BE2C (cell line): ENCODE data around the gene DRAP1.

Source experiments
- DNase-seq: peaks from one replicate; pipeline ENCODE4 v3.0.0-alpha.2; 2020
- H3K27me3 ChIP-seq: fragments of 250-450 bp; sonication (Bioruptor Pico); 2 replicates; pipeline ENCODE4 v1.5.1; 2020; ENCODE audit warnings: mild to moderate bottlenecking
- H3K36me3 ChIP-seq: fragments of 250-450 bp; sonication (Bioruptor Pico); 2 replicates; pipeline ENCODE4 v1.5.1; 2020; ENCODE audit warnings: mild to moderate bottlenecking
- H3K4me1 ChIP-seq: fragments of 250-450 bp; sonication (Bioruptor Pico); 2 replicates; pipeline ENCODE4 v1.5.1; 2020
- H3K4me3 ChIP-seq: 2 replicates; pipeline ENCODE4 v1.5.1; 2011; ENCODE audit warnings: low read depth, low read length
- H3K9me3 ChIP-seq: fragments of 250-450 bp; sonication (Bioruptor Pico); 2 replicates; pipeline ENCODE4 v1.5.1; 2020
- CTCF ChIP-seq: IDR thresholded peaks from 2 replicates; pipeline ENCODE4 v1.5.1; 2012; ENCODE audit warnings: mild to moderate bottlenecking, low read depth, low read length

Gene DRAP1

DNA sequence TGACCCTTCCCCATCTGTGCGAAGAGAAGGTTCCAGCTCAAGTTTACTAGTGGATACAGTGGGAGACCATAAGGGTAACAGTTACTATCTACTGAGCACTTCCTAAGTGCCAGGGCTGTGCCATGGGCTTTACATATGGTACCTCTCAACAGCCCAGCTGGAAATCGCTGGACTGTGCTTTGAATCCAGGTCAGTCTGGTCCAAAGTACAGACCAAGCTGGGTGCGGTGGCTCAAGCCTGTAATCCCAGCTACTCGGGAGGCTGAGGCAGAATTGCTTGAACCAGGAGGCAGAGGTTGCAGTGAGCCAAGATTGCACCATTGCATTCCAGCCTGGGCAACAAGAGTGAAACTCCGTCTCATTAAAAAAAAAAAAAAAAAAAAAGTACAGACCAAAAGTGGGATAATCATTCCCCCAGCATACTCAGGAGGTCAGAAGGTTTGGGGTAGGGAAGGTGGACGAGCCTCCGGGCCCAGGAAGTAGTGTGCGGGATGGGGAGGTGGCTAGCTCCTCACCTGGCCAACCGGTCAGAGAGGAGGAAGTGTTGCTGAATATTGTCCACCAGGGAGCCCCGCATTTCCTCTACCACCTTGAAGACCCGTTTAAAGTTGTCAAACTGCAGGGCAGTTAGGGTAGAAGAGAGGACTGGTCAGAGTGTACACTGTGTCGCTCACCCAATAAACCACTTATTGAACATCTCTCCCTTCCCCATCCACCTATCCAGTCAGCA, 33.3 kb upstream of the DRAP1 start:
- peaks cover 8% of the 10 kb centered on the region for H3K4me1 ChIP-seq
- DNase-seq = no peak
- no peaks in the 10 kb centered on the region for H3K9me3 ChIP-seq
- peaks cover 35% of the 10 kb centered on the region for H3K36me3 ChIP-seq
- H3K4me3 ChIP-seq = no peak overlapping the region
- H3K27me3 ChIP-seq = no peaks in the 10 kb centered on the region
- no peak for TF ChIP-seq CTCF

GRCh38 chr11:65886826-65887722, 32.2 kb upstream of the DRAP1 start:
- TF ChIP-seq CTCF = no peak
- H3K9me3 ChIP-seq = no peaks in the 10 kb centered on the region
- H3K4me1 ChIP-seq = peaks cover 8% of the 10 kb centered on the region
- no peak for DNase-seq
- H3K4me3 ChIP-seq = peak overlapping the region; percentile 77
- peaks cover 35% of the 10 kb centered on the region for H3K36me3 ChIP-seq
- H3K27me3 ChIP-seq = no peaks in the 10 kb centered on the region

DNA sequence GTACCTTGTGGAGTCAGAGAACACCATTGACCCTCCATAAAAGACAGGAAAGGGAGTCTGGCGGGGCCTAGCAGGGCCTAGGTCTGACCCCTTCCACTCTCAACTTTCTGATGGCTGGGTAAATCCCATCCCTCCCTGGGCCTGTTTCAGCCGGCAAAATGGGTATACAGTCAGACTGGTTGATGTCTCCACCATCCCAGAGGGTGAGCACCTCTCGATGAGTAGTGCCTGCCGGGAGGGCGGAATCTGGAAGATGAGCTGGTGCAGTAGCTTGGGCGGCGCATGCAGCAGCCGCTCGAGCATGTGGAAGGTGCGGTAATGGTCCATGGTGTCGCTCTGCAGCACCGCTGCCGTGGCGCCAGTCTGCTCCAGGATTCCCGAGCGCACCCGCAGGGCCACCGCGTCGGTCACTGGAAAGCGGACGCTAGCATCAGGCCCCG, 31.5 kb upstream of the DRAP1 start:
- Histone ChIP-seq H3K27me3 (no peaks in the 10 kb centered on the region), H3K9me3 (no peaks in the 10 kb centered on the region), H3K36me3 (peaks cover 33% of the 10 kb centered on the region), H3K4me1 (peaks cover 8% of the 10 kb centered on the region), H3K4me3 (peak overlapping the region; percentile 77)
- no peak for TF ChIP-seq CTCF
- no peak for DNase-seq

GRCh38 chr11:65888163-65888814, 30.9 kb upstream of the DRAP1 start, which contains the start of gene FIBP:
FIBP (minus strand) TSS chr11:65888471; CDS start chr11:65888418, 53 bp downstream.
- peak; percentile 68 for TF ChIP-seq CTCF
- peak; percentile 99 for DNase-seq
- Histone ChIP-seq H3K4me3 (peak within 1 kb of the TSS; percentile 77), H3K27me3 (no peaks in the 10 kb centered on the region), H3K4me1 (peaks cover 8% of the 10 kb centered on the region), H3K9me3 (no peaks in the 10 kb centered on the region), H3K36me3 (peaks cover 28% of the 10 kb centered on the region)

DNA sequence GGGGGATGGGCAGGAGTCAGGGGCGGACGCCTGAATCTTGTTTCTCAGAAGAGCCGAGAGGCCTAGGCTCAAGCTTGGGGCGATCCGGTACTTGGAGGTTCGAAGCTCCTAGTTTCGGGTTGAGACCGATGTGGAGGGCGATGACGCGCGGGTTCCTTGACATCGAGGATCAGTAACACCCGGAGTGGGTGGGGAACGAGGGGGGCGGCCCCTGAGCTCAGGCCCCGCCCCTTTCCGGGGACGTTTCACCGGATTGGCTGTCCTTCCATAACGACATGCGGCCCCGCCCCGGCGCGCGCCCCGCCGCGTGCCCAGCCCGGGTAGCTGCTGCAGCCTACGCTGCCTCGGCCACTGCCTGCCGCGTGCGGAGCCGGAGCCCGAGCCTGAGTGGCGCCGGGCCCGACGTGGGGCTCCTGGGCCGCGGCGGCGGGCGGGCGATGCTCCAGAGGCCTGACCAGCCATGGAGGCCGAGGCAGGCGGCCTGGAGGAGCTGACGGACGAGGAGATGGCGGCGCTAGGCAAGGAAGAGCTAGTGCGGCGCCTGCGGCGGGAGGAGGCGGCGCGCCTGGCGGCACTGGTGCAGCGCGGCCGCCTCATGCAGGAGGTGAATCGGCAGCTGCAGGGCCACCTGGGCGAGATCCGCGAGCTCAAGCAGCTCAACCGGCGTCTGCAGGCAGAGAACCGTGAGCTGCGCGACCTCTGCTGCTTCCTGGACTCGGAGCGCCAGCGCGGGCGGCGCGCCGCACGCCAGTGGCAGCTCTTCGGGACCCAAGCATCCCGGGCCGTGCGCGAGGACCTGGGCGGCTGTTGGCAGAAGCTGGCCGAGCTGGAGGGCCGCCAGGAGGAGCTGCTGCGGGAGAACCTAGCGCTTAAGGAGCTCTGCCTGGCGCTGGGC, 28.7 kb upstream of the DRAP1 start, which contains the start of gene CCDC85B:
Gene CCDC85B (plus strand): TSS at position 350 of the 895 bp plus-strand sequence. CDS start 111 bp downstream, at position 461.
- peak; percentile 19 for TF ChIP-seq CTCF
- Histone ChIP-seq H3K27me3 (no peaks in the 10 kb centered on the region), H3K9me3 (no peaks in the 10 kb centered on the region), H3K36me3 (peaks cover 10% of the 10 kb centered on the region), H3K4me1 (peaks cover 8% of the 10 kb centered on the region), H3K4me3 (peak within 1 kb of the TSS; percentile 92)
- peak; percentile 99 for DNase-seq
